ENCODE results near the gene ZNF205. TPM values are rescaled to one million over a fixed set of nuclear protein-coding genes. Genes with fewer than 3 reads are reported as not detected.

Gene ZNF205
- total RNA-seq, 1 experiment from 2014 or later = 17.0 TPM

GRCh38 chr16:3134338-3135125 is 22.1 kb downstream of the ZNF205 start, which contains the start of gene ZNF213:
Gene ZNF213, plus strand, starts transcription at chr16:3135029. Its CDS starts 2,252 bp downstream, at chr16:3137281.
- peak within 1 kb of the TSS; percentile 92 for H3K27ac ChIP-seq (ENCODE audit: low read depth, low read length)
- ChIA-PET RAD21 (ENCODE audit: low non-redundant PET in 1 of 2, low total read pairs in 2 of 2, uncharacterized antibody in 2 of 2, unreplicated experiment in 2 of 2) (interaction anchor here (0.6 to 1.2 kb wide), 4 partner anchors 16 to 1739 kb away, joined by 4 to 8 read pairs (median 6); no protein-coding TSS in a partner anchor), CTCF (interaction anchor here (1.0 to 1.6 kb wide), 8 partner anchors 14 to 103 kb away, joined by 3 to 14 read pairs (median 4); no protein-coding TSS in a partner anchor), POLR2A (interaction anchor here (0.6 to 3.1 kb wide), 13 partner anchors 9 to 452 kb away, joined by 3 to 34 read pairs (median 6); partner anchors contain the start of gene HCFC1R1)
- peaks cover 0 to 6% of the 10 kb centered on the region in 2 experiments; a peak in 2 of 4 replicates for H3K36me3 ChIP-seq (ENCODE audit: control insufficient read depth in 1 of 2, insufficient read depth in 2 of 2, low read length in 2 of 2)
- H3K9me2 ChIP-seq (ENCODE audit: insufficient read depth) = no peaks in the 10 kb centered on the region
- peak within 1 kb of the TSS; percentile 94 for H3K9ac ChIP-seq (ENCODE audit: low read length)
- no peaks in the 10 kb centered on the region for H3K27me3 ChIP-seq (ENCODE audit: insufficient read depth, low read length)
- H3K79me2 ChIP-seq (ENCODE audit: insufficient read depth, low read length) = peaks cover 34% of the 10 kb centered on the region
- peak within 1 kb of the TSS; percentile 90 for H3K4me2 ChIP-seq (ENCODE audit: low read length)
- DNase-seq (ENCODE audit: low read depth, low spot score) = peak; percentile 95
- no peaks in the 10 kb centered on the region for H3K9me3 ChIP-seq (ENCODE audit: control insufficient read depth in 1 of 2, insufficient read depth in 1 of 2, low read depth in 1 of 2, low read length in 2 of 2)
- peak; percentile 92 for ATAC-seq
- intact Hi-C loops (cut with micrococcal nuclease) = loop anchor here (2.0 to 5.0 kb wide), 2 partner anchors 16 to 33 kb away; no protein-coding TSS in a partner anchor
- H3K4me1 ChIP-seq (ENCODE audit: control insufficient read depth in 1 of 2, insufficient read depth in 2 of 2, low read length in 2 of 2) = peaks cover 16 to 20% of the 10 kb centered on the region in 2 experiments
- H4K20me1 ChIP-seq (ENCODE audit: insufficient read depth) = no peaks in the 10 kb centered on the region
- no peak within 1 kb of the TSS for H2AFZ ChIP-seq (ENCODE audit: low read depth, low read length, poor library complexity, severe bottlenecking)
- peak within 1 kb of the TSS; percentile 89 to 99 for H3K4me3 ChIP-seq (replicated peaks in 1 of 2; ENCODE audit: low read depth in 1 of 2, low read length in 2 of 2)
- TF ChIP-seq POLR2A (IDR thresholded peaks at IDR 0.05; ENCODE audit: borderline replicate concordance, extremely low read depth, insufficient read depth, insufficient read length) = peak; percentile 77
- peak; percentile 90 for TF ChIP-seq SP1 (IDR thresholded peaks at IDR 0.05; ENCODE audit: low read depth)
- peak; percentile 75 for TF ChIP-seq EGR1 (IDR thresholded peaks at IDR 0.05; ENCODE audit: low read depth)
- TF ChIP-seq SRF (IDR thresholded peaks at IDR 0.05; ENCODE audit: low read depth) = peak; percentile 70
- TF ChIP-seq ZFX (IDR thresholded peaks at IDR 0.05) = peak; percentile 89; the same call in 1 of the 2 replicates
- TF ChIP-seq FOSL1 (IDR thresholded peaks at IDR 0.05; ENCODE audit: low read depth) = no peak
- peak; percentile 73; the same call in 1 of the 2 replicates for TF ChIP-seq SIN3A (IDR thresholded peaks at IDR 0.05; ENCODE audit: low read depth)
- TF ChIP-seq MAX (IDR thresholded peaks at IDR 0.05) = peak; percentile 49
- TF ChIP-seq POLR2AphosphoS5 (IDR thresholded peaks at IDR 0.05; ENCODE audit: low read depth, low read length) = peak; percentile 83; the same call in 1 of the 2 replicates
- no peak for TF ChIP-seq REST (IDR thresholded peaks at IDR 0.05; ENCODE audit: low read depth)
- TSS peak; percentile 85 for BruUV-seq (replicated peaks)
